HepG2 (cell line): ENCODE results near the gene KCNK10. TPM values are rescaled to one million over a fixed set of nuclear protein-coding genes. Genes with fewer than 3 reads are reported as not detected.

Experiments used
- ATAC-seq: fragments of 200-7000 bp; cut with Tn5 transposase; 3 replicates; pipeline ENCODE4 v1.9.1; 2020; ENCODE audit warnings: mild to moderate bottlenecking, moderate library complexity
- BruUV-seq: library from RNA; stranded (reverse); fragments of 400-500 nt; replicated peaks from 2 replicates; lab custom pipeline; 2021; lab: Mats Ljungman, UMichigan
- CTCF ChIA-PET: fragments of 300-600 bp; formaldehyde crosslinking; extraction: SDS; loops from one replicate; lab custom pipeline; 2021; ENCODE audit warnings: low total read pairs, inconsistent platforms, low intra/inter-chr PET ratio; lab: Yijun Ruan, JAX
- POLR2A ChIA-PET: fragments of 350-600 bp; sonication (Branson Sonifier 250); formaldehyde crosslinking; loops from one replicate; lab custom pipeline; 2020; ENCODE audit warnings: antibody characterized with exemption, inconsistent platforms; lab: Yijun Ruan, JAX
- DNase-seq: peaks from one replicate; pipeline ENCODE4 v3.0.0-alpha.2; 2015; ENCODE audit warnings: low spot score
- FAIRE-seq: peaks from 3 replicates; lab custom pipeline; 2011; peaks lifted over from hg19 to GRCh38; lab: Jason Lieb, UNC
- H2AFZ ChIP-seq: one replicate; pipeline ENCODE4 v1.6.1; 2011; ENCODE audit warnings: low read length, inconsistent platforms
- H3K27ac ChIP-seq: fragments of 300-600 bp; 3 replicates; pipeline ENCODE4 v1.8.0; 2011; ENCODE audit warnings: mixed run types, mild to moderate bottlenecking, mixed read lengths, low read length, inconsistent platforms; ENCODE audit not compliant: insufficient read depth; ENCODE audit errors: extremely low read length
- H3K27me3 ChIP-seq, 2 experiments: fragments of 200-600 bp in 1 of 2; 2 replicates in 1 of 2; 3 replicates in 1 of 2; pipeline versions ENCODE4 v1.6.0 to v1.8.0; 2011; ENCODE audit warnings: low read length in 2 of 2, mild to moderate bottlenecking in 2 of 2, moderate library complexity in 2 of 2, inconsistent platforms in 1 of 2; ENCODE audit not compliant: insufficient read depth in 2 of 2, control insufficient read depth in 1 of 2
- H3K36me3 ChIP-seq, 2 experiments: fragments of 200-600 bp in 1 of 2; replicated peaks in 1 of 2; 2 replicates in 1 of 2; 3 replicates in 1 of 2; pipeline versions ENCODE4 v1.5.1 to v1.8.0; 2011; ENCODE audit warnings: low read length in 2 of 2, inconsistent platforms in 1 of 2; ENCODE audit not compliant: insufficient read depth in 2 of 2, control insufficient read depth in 1 of 2
- H3K4me1 ChIP-seq: 2 replicates; pipeline ENCODE4 v1.5.1; 2012; ENCODE audit warnings: low read length, inconsistent platforms; ENCODE audit not compliant: insufficient read depth
- H3K4me2 ChIP-seq: 2 replicates; pipeline ENCODE4 v1.6.0; 2011; ENCODE audit warnings: low read depth, low read length, inconsistent platforms
- H3K4me3 ChIP-seq, 3 experiments: fragments of 200-600 bp in 1 of 3; sonication (generic), shearing (Covaris generic) in 1 of 3; replicated peaks in 1 of 3; 2 replicates each; pipeline ENCODE4 v1.5.1; 2011 to 2016; ENCODE audit warnings: low read length in 3 of 3, inconsistent platforms in 2 of 3, low read depth in 2 of 3, mild to moderate bottlenecking in 2 of 3, control low read depth in 1 of 3, mixed read lengths in 1 of 3; ENCODE audit not compliant: insufficient read depth in 1 of 3
- H3K79me2 ChIP-seq: one replicate; pipeline ENCODE4 v1.6.1; 2011; ENCODE audit warnings: low read length, inconsistent platforms; ENCODE audit not compliant: insufficient read depth
- H3K9ac ChIP-seq: 2 replicates; pipeline ENCODE4 v1.6.0; 2011; ENCODE audit warnings: mild to moderate bottlenecking, low read depth, low read length, inconsistent platforms; ENCODE audit not compliant: insufficient read depth
- H3K9me3 ChIP-seq: 2 replicates; pipeline ENCODE4 v1.5.1; 2012; ENCODE audit warnings: mild to moderate bottlenecking, low read length
- H4K20me1 ChIP-seq: 2 replicates; pipeline ENCODE4 v1.6.0; 2011; ENCODE audit warnings: inconsistent platforms, mild to moderate bottlenecking, low read length, moderate library complexity; ENCODE audit not compliant: insufficient read depth
- CTCF ChIP-seq: sonication (generic); formaldehyde crosslinking; IDR thresholded peaks from 2 replicates; pipeline ENCODE4 v1.5.0; 2020; ENCODE audit warnings: mild to moderate bottlenecking, missing genetic modification reagents, moderate library complexity
- DMAP1 ChIP-seq: IDR thresholded peaks from 2 replicates; pipeline ENCODE4 v1.6.1; 2016
- FOXP1 ChIP-seq, 2 experiments: fragments of 450-650 bp in 1 of 2; IDR thresholded peaks; 2 replicates each; pipeline ENCODE4 v1.6.1; 2017 to 2018; ENCODE audit warnings: antibody characterized with exemption in 1 of 2
- HNRNPUL1 ChIP-seq: fragments of 200-400 bp; formaldehyde crosslinking; IDR thresholded peaks from 2 replicates; pipeline ENCODE4 v1.6.1; 2017; ENCODE audit warnings: low read depth, mild to moderate bottlenecking, low read length, moderate library complexity
- MNT ChIP-seq: fragments of 450-650 bp; IDR thresholded peaks from 2 replicates; pipeline ENCODE4 v1.6.1; 2016
- NFIB ChIP-seq: sonication (generic); formaldehyde crosslinking; IDR thresholded peaks from 2 replicates; pipeline ENCODE4 v1.9.0; 2021; ENCODE audit warnings: missing genetic modification reagents, mild to moderate bottlenecking, borderline replicate concordance
- POGK ChIP-seq: sonication (generic); formaldehyde crosslinking; conservative IDR thresholded peaks from 2 replicates; pipeline ENCODE4 v1.8.0; 2022; ENCODE audit warnings: mild to moderate bottlenecking, moderate library complexity, missing genetic modification reagents
- RAD21 ChIP-seq: fragments of 450-650 bp; formaldehyde crosslinking; IDR thresholded peaks from 2 replicates; pipeline ENCODE4 v1.5.0; 2020; ENCODE audit warnings: mild to moderate bottlenecking
- SMC3 ChIP-seq: IDR thresholded peaks from 2 replicates; pipeline ENCODE4 v1.6.1; 2011; ENCODE audit warnings: low read length, improper control_type of control experiment
- STAG1 ChIP-seq: sonication (generic); formaldehyde crosslinking; IDR thresholded peaks from 2 replicates; pipeline ENCODE4 v1.4.0; 2020; ENCODE audit warnings: missing genetic modification reagents
- ZBTB21 ChIP-seq: sonication (generic); formaldehyde crosslinking; IDR thresholded peaks from 2 replicates; pipeline ENCODE4 v1.4.0; 2020; ENCODE audit warnings: missing genetic modification reagents
- ZNF687 ChIP-seq: sonication (generic); formaldehyde crosslinking; IDR thresholded peaks from 2 replicates; pipeline ENCODE4 v1.5.1; 2020; ENCODE audit warnings: mild to moderate bottlenecking, missing genetic modification reagents, moderate library complexity
- ZNF768 ChIP-seq: sonication (generic); formaldehyde crosslinking; IDR thresholded peaks from 2 replicates; pipeline ENCODE4 v1.4.0; 2020; ENCODE audit warnings: missing genetic modification reagents
- WGBS: methylation state at CpG from one replicate; pipeline ENCODE4 v1.1.6; 2017; ENCODE audit warnings: low lambda C conversion rate; 5-methylcytosine and 5-hydroxymethylcytosine counted together
- in situ Hi-C: cut with HindIII; loops from 2 replicates; pipeline ENCODE4 v1.10.0; 2017; ENCODE audit warnings: low pct_unique_long_range_greater_than_20kb; ENCODE audit not compliant: extremely low pct_ligation_motif_present
- intact Hi-C: fragments of 100-400 bp; cut with micrococcal nuclease; formaldehyde crosslinking; loops from one replicate; pipeline ENCODE4 v1.10.0; 2022; ENCODE audit not compliant: unreplicated experiment
- polyA plus RNA-seq, 8 experiments: library from polyadenylated mRNA; depleted of rRNA in 3 of 8; stranded (reverse) in 7 of 8; unstranded in 1 of 8; fragments of >200 nt; fragmentation: Illumina TruSeq in 4 of 8; extraction: Trizol in 4 of 8; gene quantifications; 2 replicates each; pipeline versions ENCODE4 v1.2.1 to v1.2.3, GENCODE V29; 2011 to 2016; ENCODE audit warnings: low read depth in 4 of 8, missing spikeins in 1 of 8, mixed read lengths in 1 of 8; ENCODE audit not compliant: insufficient read depth in 1 of 8
- total RNA-seq, 5 experiments: library from RNA; depleted of rRNA; stranded (reverse); fragments of >200 nt; fragmentation: Illumina TruSeq; extraction: Trizol; gene quantifications; 2 replicates each; pipeline ENCODE4 v1.2.3, GENCODE V29; 2016; ENCODE audit warnings: low read depth in 1 of 5

KCNK10 gene
- total and polyA plus RNA-seq, 2 of the 13 experiments (the other 11 are each of a cell fraction or from before 2014, with no cell fraction given): not detected

- H3K4me3 ChIP-seq: no peak overlapping the region
- no peak overlapping the region for H3K9ac ChIP-seq
- peak; percentile 50 for DNase-seq
- no TSS peak for BruUV-seq
- CTCF ChIA-PET: interaction anchor here (0.6 to 3.1 kb wide), 4 partner anchors 153 to 224 kb away, joined by 3 to 33 read pairs (median 3); no protein-coding TSS in a partner anchor
- no peak overlapping the region for H3K4me2 ChIP-seq
- peaks cover 19% of the 10 kb centered on the region for H3K4me1 ChIP-seq
- no peaks in the 10 kb centered on the region for H3K27me3 ChIP-seq
- H2AFZ ChIP-seq: no peak overlapping the region
- 31% methylated on average over 3 of the region's 3 CpGs for WGBS
- in situ Hi-C loops: loop anchor here (5.0 to 10.0 kb wide), 2 partner anchors 156 to 224 kb away; no protein-coding TSS in a partner anchor
- H3K9me3 ChIP-seq: peaks cover 4% of the 10 kb centered on the region; the same call in 1 of the 2 replicates
- H4K20me1 ChIP-seq: no peaks in the 10 kb centered on the region
- H3K79me2 ChIP-seq: no peaks in the 10 kb centered on the region
- H3K36me3 ChIP-seq: no peaks in the 10 kb centered on the region
- POLR2A ChIA-PET: no interaction called here
- TF ChIP-seq FOXP1 (IDR thresholded peaks at IDR 0.05) (no peak), FOXP1 (CRISPR knock-in tag; IDR thresholded peaks at IDR 0.05) (no peak), MNT (no peak), POGK (CRISPR knock-in tag) (peak; percentile 98), SMC3 (peak; percentile 75), ZNF687 (CRISPR knock-in tag) (peak; percentile 16; the same call in 1 of the 2 replicates), RAD21 (CRISPR knock-in tag) (peak; percentile 40; the same call in 1 of the 2 replicates), CTCF (CRISPR knock-in tag) (peak; percentile 89), DMAP1 (CRISPR knock-in tag) (no peak), HNRNPUL1 (no peak), ZBTB21 (no peak), ZNF768 (CRISPR knock-in tag) (no peak), NFIB (CRISPR knock-in tag) (no peak), STAG1 (CRISPR knock-in tag) (peak; percentile 82)
- peak; percentile 60 for FAIRE-seq
- no peak overlapping the region for H3K27ac ChIP-seq
- intact Hi-C loops: loop anchor here (1.0 kb wide), 2 partner anchors 155 to 223 kb away; no protein-coding TSS in a partner anchor
- ATAC-seq: peak; percentile 95
Observed at GRCh38 chr14:88168498-88169165, 154.4 kb downstream of the KCNK10 start.
